HCT116 (cell line): ENCODE data around the gene P2RX5.

Experiments used
- EGR1 ChIP-seq: IDR thresholded peaks from 2 replicates; pipeline ENCODE4 v1.6.1; 2012; ENCODE audit warnings: low read depth
- EZH2 ChIP-seq: fragments of 200-600 bp; sonication (generic); IDR thresholded peaks from 2 replicates; pipeline ENCODE4 v1.6.1; 2017; ENCODE audit warnings: antibody characterized with exemption, mixed run types
- EZH2phosphoT487 ChIP-seq: fragments of 200-600 bp; IDR thresholded peaks from 2 replicates; pipeline ENCODE4 v1.6.1; 2018; ENCODE audit warnings: antibody characterized with exemption, borderline replicate concordance
- JUND ChIP-seq: IDR thresholded peaks from 2 replicates; pipeline ENCODE4 v1.6.1; 2012
- POLR2A ChIP-seq: IDR thresholded peaks from 2 replicates; pipeline ENCODE4 v1.7.0; 2011; ENCODE audit warnings: borderline replicate concordance; ENCODE audit not compliant: insufficient read depth, insufficient read length; ENCODE audit errors: extremely low read depth
- POLR2AphosphoS5 ChIP-seq: IDR thresholded peaks from 2 replicates; pipeline ENCODE4 v1.6.1; 2011; ENCODE audit warnings: mild to moderate bottlenecking, low read depth, low read length, moderate library complexity
- SRF ChIP-seq: IDR thresholded peaks from 2 replicates; pipeline ENCODE4 v1.6.1; 2012; ENCODE audit warnings: low read depth
- TF ChIP-seq, protein P1 (sequence below), 3 experiments: fragments of 200-600 bp in 1 of 3; sonication (generic) in 1 of 3; IDR thresholded peaks in 2 of 3; conservative IDR thresholded peaks in 1 of 3; 2 replicates each; pipeline ENCODE4 v1.5.1; 2012 to 2017; ENCODE audit warnings: low read depth in 2 of 3, low read length in 2 of 3, antibody characterized with exemption in 1 of 3, borderline replicate concordance in 1 of 3, control low read depth in 1 of 3, mild to moderate bottlenecking in 1 of 3, mixed read lengths in 1 of 3, mixed run types in 1 of 3, moderate library complexity in 1 of 3; ENCODE audit not compliant: insufficient read depth in 1 of 3

GRCh38 chr17:3740611-3741073, 44.7 kb upstream of the P2RX5 start:
- TF ChIP-seq, protein P1, sequence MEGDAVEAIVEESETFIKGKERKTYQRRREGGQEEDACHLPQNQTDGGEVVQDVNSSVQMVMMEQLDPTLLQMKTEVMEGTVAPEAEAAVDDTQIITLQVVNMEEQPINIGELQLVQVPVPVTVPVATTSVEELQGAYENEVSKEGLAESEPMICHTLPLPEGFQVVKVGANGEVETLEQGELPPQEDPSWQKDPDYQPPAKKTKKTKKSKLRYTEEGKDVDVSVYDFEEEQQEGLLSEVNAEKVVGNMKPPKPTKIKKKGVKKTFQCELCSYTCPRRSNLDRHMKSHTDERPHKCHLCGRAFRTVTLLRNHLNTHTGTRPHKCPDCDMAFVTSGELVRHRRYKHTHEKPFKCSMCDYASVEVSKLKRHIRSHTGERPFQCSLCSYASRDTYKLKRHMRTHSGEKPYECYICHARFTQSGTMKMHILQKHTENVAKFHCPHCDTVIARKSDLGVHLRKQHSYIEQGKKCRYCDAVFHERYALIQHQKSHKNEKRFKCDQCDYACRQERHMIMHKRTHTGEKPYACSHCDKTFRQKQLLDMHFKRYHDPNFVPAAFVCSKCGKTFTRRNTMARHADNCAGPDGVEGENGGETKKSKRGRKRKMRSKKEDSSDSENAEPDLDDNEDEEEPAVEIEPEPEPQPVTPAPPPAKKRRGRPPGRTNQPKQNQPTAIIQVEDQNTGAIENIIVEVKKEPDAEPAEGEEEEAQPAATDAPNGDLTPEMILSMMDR (IDR thresholded peaks at IDR 0.05 in 2 of 3, conservative IDR thresholded peaks at IDR 0.05 in 1 of 3; ENCODE audit: borderline replicate concordance in 1 of 3, insufficient read depth in 1 of 3, low read depth in 2 of 3, low read length in 2 of 3) = no peak
- no peak for TF ChIP-seq EGR1
- no peak for TF ChIP-seq POLR2A
- no peak for TF ChIP-seq SRF
- no peak for TF ChIP-seq POLR2AphosphoS5
- no peak for TF ChIP-seq EZH2phosphoT487
- TF ChIP-seq EZH2 = no peak
- TF ChIP-seq JUND = no peak
